ENCODE data around the gene RNU1-2. TPM values are rescaled to one million over a fixed set of nuclear protein-coding genes. Genes with fewer than 3 reads are reported as not detected.

RNU1-2 gene
- polyA plus RNA-seq, 1 donor from 2014 or later: not detected

GRCh38 chr1:16905110-16905867, 9.5 kb downstream of the RNU1-2 start:
- Histone ChIP-seq H3K27me3 (ENCODE audit: insufficient read depth, low read depth, low read length) (no peaks in the 10 kb centered on the region), H2AFZ (ENCODE audit: low read depth, low read length) (peak overlapping the region; percentile 97), H3F3A (ENCODE audit: insufficient read depth, low read length, poor library complexity, severe bottlenecking) (no peaks in the 10 kb centered on the region), H3K4me2 (ENCODE audit: low read length) (no peak overlapping the region), H3K4me3 (ENCODE audit: low read length) (peak overlapping the region; percentile 70), H3K27ac (ENCODE audit: low read length) (peak overlapping the region; percentile 100), H3K9ac (ENCODE audit: low read length) (peak overlapping the region; percentile 92), H3K36me3 (ENCODE audit: insufficient read depth, low read length) (no peaks in the 10 kb centered on the region), H4K20me1 (ENCODE audit: insufficient read depth) (no peaks in the 10 kb centered on the region), H3K9me2 (ENCODE audit: insufficient read depth, low read length) (no peaks in the 10 kb centered on the region), H3K9me3 (ENCODE audit: low read length) (no peaks in the 10 kb centered on the region), H3K79me2 (replicated peaks; ENCODE audit: insufficient read depth, low read length) (no peaks in the 10 kb centered on the region)
- TF ChIP-seq MXI1 (conservative IDR thresholded peaks at IDR 0.05; ENCODE audit: poor library complexity, severe bottlenecking): peak; percentile 51
- no peak for TF ChIP-seq EZH2 (IDR thresholded peaks at IDR 0.05; ENCODE audit: borderline replicate concordance, insufficient read depth, low read length, poor library complexity, severe bottlenecking)
- TF ChIP-seq RAD21 (conservative IDR thresholded peaks at IDR 0.05): no peak
- TF ChIP-seq REST (IDR thresholded peaks at IDR 0.05; ENCODE audit: borderline replicate concordance): no peak
- no peak for TF ChIP-seq TAF1 (IDR thresholded peaks at IDR 0.05; ENCODE audit: low read depth)
- no peak for TF ChIP-seq EP300 (conservative IDR thresholded peaks at IDR 0.05; ENCODE audit: poor library complexity, severe bottlenecking)
- TF ChIP-seq SMC3 (conservative IDR thresholded peaks at IDR 0.05; ENCODE audit: poor library complexity): no peak
- TF ChIP-seq POLR2AphosphoS5 (IDR thresholded peaks at IDR 0.05): peak; percentile 96
- no peak for TF ChIP-seq CTCF (IDR thresholded peaks at IDR 0.05; ENCODE audit: poor library complexity, severe bottlenecking)

DNA sequence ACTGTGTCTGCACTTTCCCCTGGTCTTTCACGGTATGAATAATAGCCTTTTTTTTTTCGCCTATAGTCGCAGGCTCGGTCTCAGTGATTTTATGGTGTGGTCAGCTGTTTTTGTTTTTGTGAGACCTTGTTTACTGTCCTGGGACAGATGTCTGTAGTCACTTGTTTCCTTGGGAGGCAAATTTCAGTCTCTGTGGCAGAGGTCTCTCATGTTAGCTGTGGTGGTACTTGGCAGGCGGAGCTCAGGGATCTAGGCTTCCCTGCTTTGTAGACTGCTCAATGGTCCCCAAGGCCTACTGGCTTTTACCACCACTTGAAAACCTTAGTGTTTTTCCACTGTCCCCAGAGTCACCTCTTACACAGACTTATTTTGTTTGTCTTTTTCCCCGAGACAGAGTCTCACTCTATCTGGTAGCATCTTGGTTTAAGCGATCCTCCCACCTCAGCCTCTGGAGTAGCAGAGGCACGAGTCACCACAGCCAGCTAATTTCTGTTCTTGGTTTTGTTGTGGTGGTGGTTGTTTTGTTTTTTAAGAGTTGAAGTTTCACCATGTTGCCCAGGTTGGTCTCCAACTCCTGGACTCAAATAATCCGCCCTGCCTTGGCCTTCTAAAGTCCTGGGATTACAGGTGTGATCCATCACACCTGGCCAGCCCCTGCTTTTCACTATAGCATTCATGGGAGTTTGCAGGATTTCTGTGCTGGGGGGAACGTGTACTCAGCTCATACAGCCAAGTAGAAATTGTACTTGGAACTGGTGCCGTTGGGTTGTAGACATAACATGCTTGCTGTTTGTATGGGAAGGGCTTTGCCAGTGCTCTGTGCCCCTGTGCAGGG, 10.3 kb downstream of the RNU1-2 start:
- Histone ChIP-seq H3K4me3 (ENCODE audit: low read length) (peak overlapping the region; percentile 70), H3K79me2 (replicated peaks; ENCODE audit: insufficient read depth, low read length) (no peaks in the 10 kb centered on the region)
- TF ChIP-seq POLR2AphosphoS5 (IDR thresholded peaks at IDR 0.05) (no peak), TAF1 (IDR thresholded peaks at IDR 0.05; ENCODE audit: low read depth) (no peak), EP300 (conservative IDR thresholded peaks at IDR 0.05; ENCODE audit: poor library complexity, severe bottlenecking) (no peak), REST (IDR thresholded peaks at IDR 0.05; ENCODE audit: borderline replicate concordance) (no peak), MXI1 (conservative IDR thresholded peaks at IDR 0.05; ENCODE audit: poor library complexity, severe bottlenecking) (no peak), EZH2 (IDR thresholded peaks at IDR 0.05; ENCODE audit: borderline replicate concordance, insufficient read depth, low read length, poor library complexity, severe bottlenecking) (no peak), RAD21 (conservative IDR thresholded peaks at IDR 0.05) (no peak), SMC3 (conservative IDR thresholded peaks at IDR 0.05; ENCODE audit: poor library complexity) (no peak), CTCF (IDR thresholded peaks at IDR 0.05; ENCODE audit: poor library complexity, severe bottlenecking) (no peak)

More for the DNA sequence above, 10.3 kb downstream of the RNU1-2 start:
- H3F3A ChIP-seq (ENCODE audit: insufficient read depth, low read length, poor library complexity, severe bottlenecking): no peaks in the 10 kb centered on the region
- no peaks in the 10 kb centered on the region for H3K36me3 ChIP-seq (ENCODE audit: insufficient read depth, low read length)
- H3K27ac ChIP-seq (ENCODE audit: low read length): peak overlapping the region; percentile 100
- peak overlapping the region; percentile 92 for H3K9ac ChIP-seq (ENCODE audit: low read length)
- no peak overlapping the region for H3K4me2 ChIP-seq (ENCODE audit: low read length)
- H3K9me3 ChIP-seq (ENCODE audit: low read length): no peaks in the 10 kb centered on the region
- H2AFZ ChIP-seq (ENCODE audit: low read depth, low read length): no peak overlapping the region
- H4K20me1 ChIP-seq (ENCODE audit: insufficient read depth): no peaks in the 10 kb centered on the region
- H3K27me3 ChIP-seq (ENCODE audit: insufficient read depth, low read depth, low read length): no peaks in the 10 kb centered on the region
- H3K9me2 ChIP-seq (ENCODE audit: insufficient read depth, low read length): no peaks in the 10 kb centered on the region
